NCI-H2196 (cell line): ENCODE results near the gene MPV17.
A peak's percentile ranks its signal among the peaks of the same experiment; 100 is the strongest.
"Not testable (repeated sequence)": the region's sequence is repeated elsewhere in the genome, so short reads cannot be mapped to it uniquely, and the experiment has no call there.

ENCODE experiments used
- DNase-seq: peaks from one replicate; lab custom pipeline; 2025; ENCODE audit not compliant: unreplicated experiment; lab: John Stamatoyannopoulos, UW

The MPV17 gene

DNA sequence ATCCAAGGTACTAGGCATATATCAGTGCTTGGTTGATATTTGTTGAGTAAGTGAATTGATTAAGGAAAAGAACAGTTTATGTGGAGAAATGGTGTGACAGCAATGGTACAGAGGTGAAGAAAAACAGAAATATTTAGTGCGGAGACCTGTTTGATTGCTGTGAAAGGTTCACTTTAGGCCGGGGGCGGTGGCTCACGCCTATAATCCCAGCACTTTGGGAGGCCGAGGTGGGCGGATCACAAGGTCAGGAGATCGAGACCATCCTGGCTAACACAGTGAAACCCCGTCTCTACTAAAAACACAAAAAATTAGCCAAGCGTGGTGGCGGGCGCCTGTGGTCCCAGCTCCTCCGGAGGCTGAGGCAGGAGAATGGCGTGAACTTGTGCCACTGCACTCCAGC lies 54.6 kb downstream of the MPV17 start:
- DNase-seq: not testable (repeated sequence)

DNA sequence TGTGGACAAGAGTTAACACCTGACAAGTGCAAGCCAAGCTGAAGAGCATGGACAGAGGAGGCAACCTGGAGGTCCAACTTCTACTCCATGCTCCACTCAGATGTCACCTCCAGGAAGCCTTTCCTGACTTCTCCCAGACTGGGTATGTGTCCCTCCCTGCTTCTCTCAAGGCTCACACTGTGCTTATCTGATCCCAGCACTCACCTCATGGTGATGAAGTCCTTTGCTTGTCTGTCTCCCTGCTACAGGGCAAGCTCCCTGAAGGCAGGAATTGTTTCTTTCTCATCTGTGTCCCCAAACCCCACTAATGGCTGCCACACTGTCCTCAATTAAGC lies 57.4 kb downstream of the MPV17 start:
- no peak for DNase-seq

DNA sequence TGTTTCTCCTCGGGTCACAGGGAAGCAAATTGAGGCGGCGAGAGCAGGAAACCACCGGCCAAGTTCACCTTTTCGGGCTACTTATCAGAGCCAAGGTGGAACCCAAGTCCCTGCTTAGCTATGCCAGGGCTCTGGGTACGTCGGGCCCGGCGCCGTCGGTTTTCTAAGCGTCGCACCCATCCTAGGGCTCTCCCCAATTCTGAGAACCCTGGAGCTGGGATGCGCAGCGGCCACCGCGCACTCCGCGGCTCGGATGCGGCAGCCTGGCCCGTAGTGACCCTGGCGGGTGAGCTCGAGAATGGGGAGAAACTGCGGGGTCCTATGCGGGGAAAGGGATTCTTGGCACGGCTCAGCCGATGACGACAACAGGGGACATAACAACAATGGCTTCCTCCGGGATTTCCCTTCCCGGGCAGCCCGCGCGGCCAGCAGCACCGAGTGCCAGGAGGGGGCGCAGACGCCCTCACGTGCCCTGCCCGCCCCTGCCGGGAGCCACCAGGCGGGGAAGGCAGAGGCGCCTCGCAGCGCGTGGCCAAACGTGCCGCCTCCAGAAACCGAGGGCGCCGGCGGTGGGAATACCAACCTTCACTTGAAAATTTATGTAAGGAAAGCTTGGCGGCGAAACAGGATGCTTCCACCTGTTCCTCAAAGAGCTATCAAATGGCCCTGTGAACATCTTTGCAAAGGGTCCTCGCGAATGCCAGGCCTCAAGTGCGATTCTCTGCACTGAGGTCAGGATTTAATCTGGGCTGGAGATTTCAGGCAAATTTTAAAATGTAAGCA lies 58.0 kb downstream of the MPV17 start:
- DNase-seq: peak; percentile 81

DNA sequence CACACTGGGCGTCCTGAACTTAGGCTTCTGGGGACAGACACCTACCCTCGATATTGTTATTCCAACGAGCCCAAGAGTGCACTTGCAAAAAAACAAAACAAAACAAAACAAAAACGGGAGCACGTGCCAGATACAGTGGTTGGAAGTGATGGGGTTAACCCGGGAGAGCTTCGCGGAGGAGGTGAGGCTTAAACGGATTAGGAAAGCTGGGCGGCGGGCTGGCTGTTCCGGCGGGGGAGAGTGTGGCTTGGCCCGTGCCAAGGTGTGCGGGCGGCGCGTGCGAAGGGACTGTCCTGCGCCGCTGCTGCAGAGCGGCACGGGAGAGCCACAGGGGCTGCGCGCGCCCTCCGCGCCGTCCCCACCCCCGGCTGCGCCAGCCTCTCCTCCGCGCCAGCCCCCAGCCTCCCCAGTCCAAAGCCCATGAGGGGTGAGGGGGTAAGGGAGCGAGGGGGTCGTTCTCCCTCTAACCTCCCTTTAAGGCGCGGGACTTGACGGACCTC lies 58.6 kb downstream of the MPV17 start:
- no peak for DNase-seq

DNA sequence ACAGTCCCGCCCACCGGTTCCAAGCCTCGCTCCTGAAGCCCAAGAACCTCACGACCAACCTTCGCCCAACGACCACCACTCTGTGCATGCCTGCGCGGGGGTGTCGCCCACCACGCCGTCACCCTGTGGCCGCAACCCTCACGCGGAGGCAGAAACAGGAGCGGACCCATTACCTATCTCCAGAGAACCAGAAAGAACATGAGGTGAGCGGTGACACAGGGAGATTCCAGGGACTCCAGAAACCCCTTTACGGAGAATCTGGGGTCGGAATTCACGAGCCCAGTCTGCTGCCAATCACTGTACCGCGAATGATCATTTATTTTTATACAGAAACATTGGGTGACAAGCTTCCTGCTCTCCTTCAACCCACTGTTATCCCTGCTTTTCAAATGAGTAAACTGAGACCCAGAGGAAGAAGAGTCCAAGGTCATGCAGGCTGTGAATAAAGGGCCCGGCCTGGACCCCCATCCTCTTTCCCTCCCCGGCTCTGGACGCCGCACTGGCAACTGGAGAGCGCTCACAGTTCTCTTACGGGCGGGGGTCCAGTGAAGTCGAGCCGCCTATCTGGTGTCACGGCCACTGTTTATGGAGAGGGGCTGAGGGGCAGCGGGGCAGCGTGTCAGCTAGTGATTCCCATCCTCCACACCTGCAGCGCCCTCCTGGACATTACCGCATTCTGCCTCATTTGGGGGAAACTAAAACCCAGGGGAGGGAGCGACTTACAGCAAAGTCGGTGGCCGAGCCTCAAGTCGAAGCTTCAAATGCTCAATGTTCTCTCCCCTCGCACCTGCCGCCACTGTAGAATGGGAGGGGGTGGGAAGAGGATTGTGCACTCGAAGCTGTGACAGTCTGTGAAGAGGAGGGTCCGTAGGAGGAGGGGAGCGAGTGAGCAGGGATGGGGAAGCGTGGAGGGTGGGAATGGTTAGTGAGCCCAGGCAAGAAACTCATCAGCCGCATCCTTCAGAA lies 59.3 kb downstream of the MPV17 start:
- no peak for DNase-seq

DNA sequence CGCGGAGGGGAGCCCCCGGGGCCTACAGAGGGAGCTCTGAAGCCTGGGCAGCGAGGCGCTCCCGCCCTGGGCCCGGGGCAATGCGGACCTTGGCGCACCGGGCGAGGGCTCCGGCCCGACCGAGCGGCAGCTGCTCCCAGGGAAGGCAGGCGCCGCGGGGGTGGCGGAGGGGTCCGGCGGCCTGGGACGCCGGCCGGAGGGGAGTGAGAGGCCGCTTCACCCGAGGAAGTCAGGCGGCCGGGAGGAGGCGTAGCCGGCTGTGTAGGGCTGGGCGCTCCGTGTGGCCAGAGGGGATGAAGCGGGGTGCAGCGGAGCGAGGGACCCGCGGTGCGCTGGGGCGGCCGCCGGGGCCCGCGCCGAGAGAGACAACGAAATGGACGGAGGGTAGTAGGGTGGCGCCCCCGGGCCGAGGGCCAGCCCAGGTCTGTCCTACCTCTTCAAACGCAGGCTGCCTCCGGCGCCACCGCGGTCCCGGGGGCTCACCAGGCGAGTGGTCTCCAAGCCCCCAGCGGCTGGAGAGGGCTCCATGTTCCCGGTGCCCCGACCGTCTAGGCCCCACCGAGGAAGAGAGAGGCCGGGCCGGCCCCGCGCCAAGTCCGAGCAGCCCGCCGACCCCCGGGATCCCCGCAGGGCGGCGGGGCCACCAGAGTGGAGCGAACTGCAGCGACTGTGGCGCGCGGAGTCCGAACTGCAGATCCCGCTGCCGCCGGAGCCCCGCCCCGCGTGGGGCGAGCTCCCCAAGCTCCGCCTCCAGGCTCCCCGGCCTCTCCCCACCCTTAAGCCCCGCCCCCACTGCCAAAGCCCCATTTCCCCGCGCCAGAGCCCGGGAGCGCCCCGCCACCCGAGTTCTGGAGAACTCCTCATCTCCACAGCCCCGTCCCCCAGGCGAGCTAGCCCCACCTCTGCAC lies 60.3 kb downstream of the MPV17 start, which contains the start of gene SLC30A3:
Gene SLC30A3 (minus strand): TSS at position 669 of the 908 bp plus-strand sequence. CDS start 141 bp downstream, at position 528.
- DNase-seq: peak; percentile 52

DNA sequence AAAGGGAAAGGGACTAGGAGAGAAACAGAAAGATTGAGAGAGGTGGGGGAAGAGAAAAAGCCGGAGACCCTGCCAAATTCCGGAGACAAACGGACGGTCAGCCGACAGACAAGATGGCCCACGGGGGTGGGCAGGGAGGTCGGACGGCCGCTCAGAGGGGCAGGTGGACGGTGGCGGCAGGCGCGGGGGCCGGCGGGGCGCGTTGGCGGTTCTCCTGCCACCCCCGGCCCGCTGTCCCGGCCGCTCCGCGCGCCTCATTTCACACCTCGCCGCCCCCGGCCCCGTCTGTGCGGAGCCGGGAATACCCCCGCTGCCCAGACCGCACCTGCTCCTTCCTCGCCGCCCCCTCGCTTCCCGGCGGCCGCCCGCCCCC lies 61.0 kb downstream of the MPV17 start:
- no peak for DNase-seq

DNA sequence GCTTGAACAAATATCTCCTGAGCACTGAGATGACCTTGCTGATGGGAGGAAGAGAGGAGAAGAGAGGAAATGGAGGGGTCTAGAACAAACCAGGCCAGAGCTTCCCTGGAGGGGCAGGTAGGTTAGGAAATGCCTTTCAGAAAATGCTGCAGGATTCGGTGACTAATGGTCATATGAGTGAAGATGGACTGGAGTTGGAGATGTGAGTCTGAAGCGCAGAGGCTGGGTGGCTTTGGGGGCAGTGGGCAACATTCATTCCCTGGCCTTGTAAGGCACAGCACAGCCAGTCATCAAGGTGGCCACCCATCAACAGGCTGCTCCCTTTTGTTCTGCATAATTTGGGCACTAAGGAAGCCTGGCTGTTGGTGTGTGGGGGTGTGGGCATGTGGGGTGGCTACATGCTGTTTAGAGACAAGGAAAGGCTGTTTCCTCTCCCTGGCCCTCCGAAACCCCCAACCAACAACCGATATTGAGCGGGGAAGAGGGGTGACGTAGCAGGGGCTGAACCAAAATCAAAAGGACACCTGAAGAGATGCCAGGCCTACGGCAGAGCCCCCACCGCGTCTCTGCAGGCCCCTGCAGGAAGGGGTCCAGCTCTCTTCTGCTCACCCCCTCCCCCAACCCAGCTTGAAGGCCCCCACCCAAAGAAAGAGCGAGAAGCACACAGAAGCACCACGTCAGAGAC lies 61.5 kb downstream of the MPV17 start:
- DNase-seq: no peak
